H1 (cell line): ENCODE results near the gene ASAP2. TPM values are rescaled to one million over a fixed set of nuclear protein-coding genes. Genes with fewer than 3 reads are reported as not detected.

Source experiments
- CTCF ChIA-PET: fragments of 300-600 bp; sonication (Branson Sonifier 250); formaldehyde crosslinking; loops from one replicate; lab custom pipeline; 2021; ENCODE audit not compliant: partially characterized antibody; lab: Charles Lee
- POLR2A ChIA-PET: fragments of 300-600 bp; sonication (Branson Sonifier 250); formaldehyde crosslinking; loops from one replicate; lab custom pipeline; 2021; ENCODE audit warnings: inconsistent platforms; ENCODE audit not compliant: partially characterized antibody; lab: Charles Lee
- DNase-seq, 2 experiments: peaks; one replicate each; pipeline versions ENCODE4 v3.0.0 to v3.0.0-alpha.2; 2010 to 2022; ENCODE audit warnings: low spot score in 2 of 2, low read depth in 1 of 2, mixed read lengths in 1 of 2
- FAIRE-seq: peaks from 2 replicates; lab custom pipeline; 2011; peaks lifted over from hg19 to GRCh38; lab: Jason Lieb, UNC
- H2AFZ ChIP-seq: 2 replicates; pipeline ENCODE4 v1.8.1; 2012; ENCODE audit warnings: low read length, inconsistent platforms
- H2AK5ac ChIP-seq: 2 replicates; pipeline ENCODE4 v1.6.1; 2013; ENCODE audit warnings: low read depth, low read length
- H2BK120ac ChIP-seq: replicated peaks from 2 replicates; pipeline ENCODE3; 2013; ENCODE audit warnings: low read depth, low read length, inconsistent platforms
- H2BK12ac ChIP-seq: 2 replicates; pipeline ENCODE4 v1.6.1; 2013; ENCODE audit warnings: low read depth, low read length
- H2BK15ac ChIP-seq: 2 replicates; pipeline ENCODE4 v1.6.1; 2013; ENCODE audit warnings: low read length
- H2BK20ac ChIP-seq: 2 replicates; pipeline ENCODE4 v1.6.1; 2013; ENCODE audit warnings: low read length
- H2BK5ac ChIP-seq: 2 replicates; pipeline ENCODE4 v1.6.1; 2013; ENCODE audit warnings: low read depth, low read length
- H3K14ac ChIP-seq: 2 replicates; pipeline ENCODE4 v1.6.1; 2013; ENCODE audit warnings: inconsistent platforms; ENCODE audit not compliant: insufficient read length
- H3K18ac ChIP-seq: 2 replicates; pipeline ENCODE4 v1.6.1; 2013; ENCODE audit warnings: low read length; ENCODE audit errors: extremely low read depth
- H3K23ac ChIP-seq: 2 replicates; pipeline ENCODE4 v1.6.1; 2013; ENCODE audit warnings: inconsistent platforms; ENCODE audit not compliant: insufficient read length
- H3K23me2 ChIP-seq: 2 replicates; pipeline ENCODE4 v1.6.1; 2013; ENCODE audit warnings: low read depth, low read length
- H3K27ac ChIP-seq: 2 replicates; pipeline ENCODE4 v1.6.1; 2011; ENCODE audit warnings: low read depth, low read length, inconsistent platforms
- H3K27me3 ChIP-seq, 4 experiments: replicated peaks in 1 of 4; 1 replicate in 1 of 4; 2 replicates in 3 of 4; pipeline versions ENCODE4 v1.6.1 to v1.8.1; 2011 to 2013; ENCODE audit warnings: low read length in 3 of 4, mild to moderate bottlenecking in 3 of 4, inconsistent platforms in 2 of 4, mixed read lengths in 2 of 4, moderate library complexity in 1 of 4; ENCODE audit not compliant: control insufficient read depth in 3 of 4, insufficient read depth in 3 of 4; ENCODE audit errors: extremely low read depth in 1 of 4
- H3K36me3 ChIP-seq, 4 experiments: 2 replicates each; pipeline versions ENCODE4 v1.6.1 to v1.8.1; 2011 to 2013; ENCODE audit warnings: mild to moderate bottlenecking in 4 of 4, low read length in 3 of 4, moderate library complexity in 2 of 4, control low read depth in 1 of 4, inconsistent platforms in 1 of 4; ENCODE audit not compliant: insufficient read depth in 4 of 4, control insufficient read depth in 2 of 4
- H3K4ac ChIP-seq: replicated peaks from 2 replicates; pipeline ENCODE3; 2013; ENCODE audit warnings: low read length, low read depth, mixed read lengths, inconsistent platforms; ENCODE audit not compliant: insufficient read length
- H3K4me1 ChIP-seq, 4 experiments: replicated peaks in 1 of 4; 1 replicate in 1 of 4; 2 replicates in 3 of 4; pipeline versions ENCODE4 v1.6.1 to v1.8.1; 2011 to 2013; ENCODE audit warnings: low read length in 3 of 4, inconsistent platforms in 2 of 4, mixed read lengths in 1 of 4; ENCODE audit not compliant: insufficient read depth in 4 of 4, control insufficient read depth in 3 of 4
- H3K4me2 ChIP-seq, 2 experiments: 2 replicates each; pipeline versions ENCODE4 v1.6.1 to v1.8.1; 2011 to 2013; ENCODE audit warnings: low read depth in 2 of 2, low read length in 2 of 2, control low read depth in 1 of 2, inconsistent platforms in 1 of 2, mild to moderate bottlenecking in 1 of 2; ENCODE audit not compliant: insufficient read depth in 1 of 2
- H3K4me3 ChIP-seq, 4 experiments: fragments of 200-600, 300-600 bp in 1 of 4; sonication (generic), shearing (Covaris generic), sonication (Bioruptor Twin) in 1 of 4; 2 replicates each; pipeline versions ENCODE4 v1.5.1 to v1.8.1; 2011 to 2016; ENCODE audit warnings: low read length in 4 of 4, low read depth in 3 of 4, control low read depth in 2 of 4, inconsistent platforms in 2 of 4, mild to moderate bottlenecking in 2 of 4, mixed read lengths in 1 of 4, moderate library complexity in 1 of 4; ENCODE audit not compliant: insufficient read depth in 2 of 4; ENCODE audit errors: extremely low read depth in 1 of 4
- H3K56ac ChIP-seq: replicated peaks from 2 replicates; pipeline ENCODE3; 2013; ENCODE audit warnings: low read depth, mild to moderate bottlenecking, mixed read lengths, low read length, inconsistent platforms; ENCODE audit not compliant: insufficient read length
- H3K79me1 ChIP-seq: 2 replicates; pipeline ENCODE4 v1.6.1; 2013; ENCODE audit warnings: low read depth, low read length, control low read depth
- H3K79me2 ChIP-seq, 2 experiments: 2 replicates each; pipeline versions ENCODE4 v1.6.1 to v1.8.1; 2012 to 2013; ENCODE audit warnings: low read length in 2 of 2, mild to moderate bottlenecking in 2 of 2, inconsistent platforms in 1 of 2; ENCODE audit not compliant: insufficient read depth in 2 of 2, control insufficient read depth in 1 of 2
- H3K9ac ChIP-seq, 4 experiments: replicated peaks in 1 of 4; 1 replicate in 1 of 4; 2 replicates in 3 of 4; pipeline versions ENCODE4 v1.6.1 to v1.8.1; 2011 to 2013; ENCODE audit warnings: low read depth in 3 of 4, low read length in 3 of 4, control low read depth in 2 of 4, mild to moderate bottlenecking in 2 of 4, moderate library complexity in 2 of 4, inconsistent platforms in 1 of 4; ENCODE audit errors: extremely low read depth in 1 of 4
- H3K9me3 ChIP-seq, 2 experiments: 2 replicates each; pipeline versions ENCODE4 v1.6.1 to v1.8.1; 2012 to 2013; ENCODE audit warnings: mild to moderate bottlenecking in 2 of 2, moderate library complexity in 2 of 2, control low read depth in 1 of 2, inconsistent platforms in 1 of 2, low read depth in 1 of 2, low read length in 1 of 2, mixed read lengths in 1 of 2; ENCODE audit not compliant: insufficient read depth in 2 of 2
- H4K20me1 ChIP-seq, 2 experiments: replicated peaks in 1 of 2; 2 replicates each; pipeline versions ENCODE3 to v1.8.1; 2011 to 2013; ENCODE audit warnings: inconsistent platforms in 2 of 2, low read length in 2 of 2, mild to moderate bottlenecking in 1 of 2; ENCODE audit not compliant: insufficient read depth in 2 of 2, control insufficient read depth in 1 of 2
- H4K5ac ChIP-seq: 2 replicates; pipeline ENCODE4 v1.6.1; 2013; ENCODE audit warnings: low read length, low read depth, mixed read lengths, inconsistent platforms; ENCODE audit not compliant: insufficient read length
- H4K8ac ChIP-seq: 2 replicates; pipeline ENCODE4 v1.8.0; 2013; ENCODE audit warnings: mild to moderate bottlenecking, moderate library complexity, low read length, inconsistent platforms; ENCODE audit not compliant: insufficient read depth; ENCODE audit errors: extremely low read depth
- H4K91ac ChIP-seq: replicated peaks from 2 replicates; pipeline ENCODE3; 2013; ENCODE audit warnings: low read length, mixed read lengths, inconsistent platforms; ENCODE audit not compliant: insufficient read length
- CBX5 ChIP-seq: fragments of 300-800, 300-1000 bp; sonication (generic); IDR thresholded peaks from 2 replicates; pipeline ENCODE4 v1.7.1; 2016; ENCODE audit warnings: antibody characterized with exemption, low read length, low read depth
- CEBPB ChIP-seq: IDR thresholded peaks from 2 replicates; pipeline ENCODE4 v1.6.1; 2012; ENCODE audit warnings: low read depth, low read length
- JUND ChIP-seq: IDR thresholded peaks from 2 replicates; pipeline ENCODE4 v1.6.1; 2011; ENCODE audit warnings: mild to moderate bottlenecking, improper control_type of control experiment, low read length
- MAFK ChIP-seq: IDR thresholded peaks from 2 replicates; pipeline ENCODE4 v1.6.1; 2012; ENCODE audit warnings: low read depth, mild to moderate bottlenecking, improper control_type of control experiment, low read length
- RXRA ChIP-seq: IDR thresholded peaks from 2 replicates; pipeline ENCODE4 v1.6.1; 2011; ENCODE audit warnings: low read depth, mild to moderate bottlenecking, low read length, moderate library complexity; ENCODE audit not compliant: insufficient read depth
- ZNF274 ChIP-seq: IDR thresholded peaks from 2 replicates; pipeline ENCODE4 v1.7.0; 2012; ENCODE audit warnings: low read length, borderline replicate concordance; ENCODE audit errors: extremely low read depth
- WGBS, 2 experiments: shearing (Covaris generic) in 1 of 2; methylation state at CpG; one replicate each; pipeline versions ENCODE4 v1.1.6 to v1.1.7; 2013 to 2015; ENCODE audit warnings: low lambda C conversion rate in 2 of 2, mixed read lengths in 2 of 2, inconsistent platforms in 1 of 2, low coverage in 1 of 2, missing lambda C conversion rate in 1 of 2; ENCODE audit not compliant: insufficient replicate concordance in 2 of 2, insufficient coverage in 1 of 2, insufficient read length in 1 of 2; ENCODE audit errors: extremely low coverage in 1 of 2, missing lambda C conversion rate in 1 of 2; 5-methylcytosine and 5-hydroxymethylcytosine counted together
- polyA plus RNA-seq, 7 experiments: library from polyadenylated mRNA; depleted of rRNA in 3 of 7; stranded (reverse) in 5 of 7; unstranded in 2 of 7; fragments of >200 nt in 5 of 7; fragments of 200-250 nt in 2 of 7; gene quantifications; 1 replicate in 5 of 7; 2 replicates in 1 of 7; 4 replicates in 1 of 7; pipeline versions ENCODE4 v1.2.1 to v1.2.3, GENCODE V29; 2011 to 2013; ENCODE audit warnings: missing spikeins in 2 of 7, mixed read lengths in 2 of 7
- total RNA-seq: library from RNA; stranded (reverse); fragmentation: NEBNext Ultra II Directional; extraction: Animal tissue kit (Norgen Biotek cat#: 25700); gene quantifications from 2 replicates; pipeline ENCODE4 v1.2.1, GENCODE V29; 2021
- TF ChIP-seq, protein P1 (sequence below): IDR thresholded peaks from 2 replicates; pipeline ENCODE4 v1.6.1; 2012; ENCODE audit warnings: inconsistent platforms

ASAP2 gene
- total and polyA plus RNA-seq, 2 of the 8 experiments (the other 6 are each of a cell fraction or from before 2014, with no cell fraction given): 10.2 to 18.7 TPM

DNA sequence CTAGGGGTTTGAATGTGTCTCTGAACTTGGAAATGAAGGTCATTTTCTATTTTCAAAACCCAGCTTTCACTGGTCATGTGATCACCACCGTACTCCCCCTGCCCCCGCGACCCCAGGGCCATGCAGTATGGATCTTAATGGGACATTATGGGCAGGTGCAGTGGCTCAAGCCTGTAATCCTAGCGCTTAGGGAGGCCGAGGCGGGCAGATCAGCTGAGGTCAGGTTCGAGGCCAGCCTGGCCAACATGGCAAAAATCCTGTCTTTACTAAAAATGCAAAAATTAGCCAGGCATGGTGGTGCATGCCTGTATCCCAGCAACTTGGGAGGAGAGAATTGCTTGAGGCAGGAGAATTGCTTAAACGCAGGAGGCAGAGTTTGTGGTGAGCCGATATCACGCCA is 139.4 kb downstream of the ASAP2 start:
- no peak overlapping the region for H2BK12ac ChIP-seq
- no peak overlapping the region for H2BK15ac ChIP-seq
- no peak overlapping the region for H4K8ac ChIP-seq
- no peaks in the 10 kb centered on the region for H3K27me3 ChIP-seq
- no peak overlapping the region for H3K27ac ChIP-seq
- DNase-seq (no peak), FAIRE-seq (no peak)
- H2BK120ac ChIP-seq: no peak overlapping the region
- no peaks in the 10 kb centered on the region for H3K79me1 ChIP-seq
- no peaks in the 10 kb centered on the region for H3K9me3 ChIP-seq
- H2BK5ac ChIP-seq: no peak overlapping the region
- no peak overlapping the region for H4K5ac ChIP-seq
- H3K23me2 ChIP-seq: no peaks in the 10 kb centered on the region
- H3K4me3 ChIP-seq: no peak overlapping the region
- H3K36me3 ChIP-seq: 0 out of 8 replicates have a peak, but pooled peaks cover 0 to 3% (median 0%) of the 10 kb centered on the region in 4 experiments
- no peak overlapping the region for H2BK20ac ChIP-seq
- no peaks in the 10 kb centered on the region for H4K20me1 ChIP-seq
- H3K79me2 ChIP-seq: no peaks in the 10 kb centered on the region
- H2AK5ac ChIP-seq: no peak overlapping the region; the same call in 1 of the 2 replicates
- H3K18ac ChIP-seq: no peak overlapping the region
- no peak overlapping the region for H2AFZ ChIP-seq
- ChIA-PET POLR2A (interaction anchor here (1.0 kb wide), 1 partner anchor 10 kb away, joined by 4 read pairs; no protein-coding TSS in a partner anchor), CTCF (interaction anchor here (1.2 to 4.1 kb wide), 4 partner anchors 8 to 203 kb away, joined by 4 to 18 read pairs (median 5); no protein-coding TSS in a partner anchor)
- H3K56ac ChIP-seq: no peak overlapping the region
- H4K91ac ChIP-seq: no peak overlapping the region
- H3K4ac ChIP-seq: no peak overlapping the region
- no peak overlapping the region for H3K9ac ChIP-seq
- H3K14ac ChIP-seq: no peak overlapping the region
- H3K23ac ChIP-seq: no peak overlapping the region
- WGBS, 2 experiments: 94% methylated on average over 6 of the region's 10 CpGs; no CpG with 5 or more reads in 1 of the 2 experiments
- H3K4me1 ChIP-seq: peaks cover 0 to 6% (median 1%) of the 10 kb centered on the region in 4 experiments; a peak in 5 of 7 replicates
- H3K4me2 ChIP-seq: no peak overlapping the region
- TF ChIP-seq, protein P1, sequence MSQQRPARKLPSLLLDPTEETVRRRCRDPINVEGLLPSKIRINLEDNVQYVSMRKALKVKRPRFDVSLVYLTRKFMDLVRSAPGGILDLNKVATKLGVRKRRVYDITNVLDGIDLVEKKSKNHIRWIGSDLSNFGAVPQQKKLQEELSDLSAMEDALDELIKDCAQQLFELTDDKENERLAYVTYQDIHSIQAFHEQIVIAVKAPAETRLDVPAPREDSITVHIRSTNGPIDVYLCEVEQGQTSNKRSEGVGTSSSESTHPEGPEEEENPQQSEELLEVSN: no peak
- TF ChIP-seq ZNF274: no peak
- no peak for TF ChIP-seq CBX5
- TF ChIP-seq MAFK: no peak
- TF ChIP-seq RXRA: no peak
- TF ChIP-seq CEBPB: no peak
- no peak for TF ChIP-seq JUND
